GM18858 (cell line): ENCODE measurements around the gene ISOC2.
"Not testable (repeated sequence)": the region's sequence is repeated elsewhere in the genome, so short reads cannot be mapped to it uniquely, and the experiment has no call there.

Experiments
- ATAC-seq: cut with Tn5 transposase; IDR thresholded peaks from one replicate; pipeline ENCODE4 v1.9.1; 2021; ENCODE audit not compliant: unreplicated experiment

ISOC2 gene

DNA sequence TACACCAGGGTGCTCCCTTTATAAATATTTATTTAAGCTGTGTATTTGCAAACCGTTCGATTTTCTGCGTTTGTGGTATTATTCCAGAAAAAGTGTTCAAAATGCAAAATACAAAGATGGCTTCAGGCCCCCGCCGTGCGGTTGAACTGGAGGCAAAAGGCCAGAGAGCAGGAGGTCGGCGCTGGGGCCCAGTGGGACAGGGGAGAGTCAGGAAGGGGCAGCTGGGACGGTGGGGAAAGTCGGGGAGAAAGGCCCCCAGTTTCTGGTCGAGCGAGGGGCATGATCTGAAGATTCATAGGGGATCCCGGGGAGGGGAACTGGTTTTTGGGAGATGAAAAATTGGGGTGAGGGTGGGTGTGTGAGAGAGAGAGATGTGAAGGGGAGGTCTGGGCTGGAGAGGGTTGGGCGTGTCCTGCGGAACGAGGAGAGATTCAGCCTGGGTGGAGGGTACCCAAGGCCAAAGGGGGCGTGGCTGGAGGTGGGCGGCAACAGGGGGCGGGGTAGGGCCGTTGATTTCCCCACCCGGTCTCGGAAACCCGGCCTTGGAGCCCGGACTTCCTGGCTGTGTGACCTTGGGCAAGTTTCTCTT lies 678 bp downstream of the ISOC2 start:
- no peak for ATAC-seq

- no peak for ATAC-seq
Measured at GRCh38 chr19:55459950-55460657, 1.3 kb downstream of the ISOC2 start.

GRCh38 chr19:55459551-55459949 lies 1.9 kb downstream of the ISOC2 start:
- ATAC-seq, result no peak

- ATAC-seq, result no peak
Measured at GRCh38 chr19:55457683-55458457, 3.6 kb downstream of the ISOC2 start.

DNA sequence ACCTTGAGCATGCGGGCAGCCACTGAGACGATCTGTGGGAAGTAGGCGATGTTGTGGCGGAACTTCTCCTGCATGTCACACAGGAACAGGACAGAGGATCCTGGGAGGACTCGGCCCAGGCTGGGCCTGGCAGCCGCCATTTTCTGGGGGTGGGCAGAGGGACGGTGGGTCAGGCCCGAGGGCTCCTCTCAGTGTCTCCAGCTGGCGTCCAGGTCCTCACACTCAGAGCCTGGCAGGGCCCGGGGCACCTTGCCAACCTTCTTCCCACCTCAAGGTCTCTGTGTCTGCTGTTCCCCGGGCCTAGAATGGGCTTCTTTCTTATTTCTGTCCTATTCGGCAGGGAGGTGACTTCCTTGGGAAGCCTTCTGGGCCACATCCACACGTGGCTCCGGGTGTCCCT lies 5.1 kb downstream of the ISOC2 start:
- no peak for ATAC-seq

- ATAC-seq, result no peak
Measured at GRCh38 chr19:55455576-55456235, 5.7 kb downstream of the ISOC2 start.

DNA sequence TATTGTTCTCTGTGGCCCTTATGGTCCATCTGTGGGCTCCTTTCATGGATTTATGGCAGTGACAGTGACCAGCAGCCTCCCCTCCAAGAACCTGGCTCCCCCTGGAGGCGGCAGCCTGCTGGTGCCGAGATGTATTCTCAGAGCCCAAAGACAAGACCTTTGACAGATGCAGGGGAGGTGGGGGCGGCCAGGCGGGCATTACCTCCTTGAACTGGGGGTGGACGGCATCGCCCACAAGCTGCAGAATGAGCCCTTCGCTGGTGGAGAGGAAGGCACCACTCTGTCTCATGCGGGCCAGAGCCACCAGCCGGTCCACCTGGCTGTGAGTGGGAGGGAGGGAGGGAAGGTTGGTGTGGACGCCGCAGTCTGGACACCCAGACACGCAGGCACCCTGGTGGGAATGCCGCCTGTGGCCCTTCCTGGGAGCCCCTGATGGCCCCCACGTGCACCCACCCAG lies 6.6 kb downstream of the ISOC2 start:
- no peak for ATAC-seq

DNA sequence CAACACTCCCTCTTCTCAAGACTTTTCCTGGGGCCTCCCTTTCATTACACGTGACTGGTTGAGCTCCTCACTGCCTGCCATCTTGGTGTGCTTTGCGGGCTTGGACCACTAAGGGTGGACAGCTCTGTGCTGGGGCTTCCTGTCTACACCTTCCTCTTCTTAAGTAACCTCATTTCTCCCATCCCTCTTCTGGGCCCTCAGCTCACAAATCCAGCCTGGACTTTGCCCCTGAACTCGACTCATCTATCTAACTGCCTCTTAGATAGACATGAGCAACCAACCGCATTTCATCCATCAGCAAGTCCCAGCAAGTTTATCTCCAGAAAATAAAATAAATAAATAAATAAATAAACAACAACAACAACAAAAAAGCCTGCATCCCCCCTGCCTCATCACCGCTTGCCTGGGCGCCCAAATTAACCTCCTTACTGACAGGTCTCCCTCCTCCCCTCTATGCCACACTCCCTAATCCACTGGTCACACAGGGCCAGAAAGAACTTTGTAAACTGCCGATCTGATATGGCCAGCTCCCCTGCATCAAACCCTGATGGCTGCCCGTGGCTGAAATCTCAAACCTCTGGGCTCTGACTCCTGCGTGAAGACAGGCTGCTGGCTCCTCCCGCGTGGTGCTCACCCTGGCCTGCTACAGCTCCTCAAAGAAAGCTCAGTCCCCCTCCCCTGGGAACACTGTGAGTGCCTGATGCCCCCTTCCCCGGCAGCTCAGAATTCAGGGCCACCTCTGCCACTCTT lies 7.8 kb downstream of the ISOC2 start:
- no peak for ATAC-seq

DNA sequence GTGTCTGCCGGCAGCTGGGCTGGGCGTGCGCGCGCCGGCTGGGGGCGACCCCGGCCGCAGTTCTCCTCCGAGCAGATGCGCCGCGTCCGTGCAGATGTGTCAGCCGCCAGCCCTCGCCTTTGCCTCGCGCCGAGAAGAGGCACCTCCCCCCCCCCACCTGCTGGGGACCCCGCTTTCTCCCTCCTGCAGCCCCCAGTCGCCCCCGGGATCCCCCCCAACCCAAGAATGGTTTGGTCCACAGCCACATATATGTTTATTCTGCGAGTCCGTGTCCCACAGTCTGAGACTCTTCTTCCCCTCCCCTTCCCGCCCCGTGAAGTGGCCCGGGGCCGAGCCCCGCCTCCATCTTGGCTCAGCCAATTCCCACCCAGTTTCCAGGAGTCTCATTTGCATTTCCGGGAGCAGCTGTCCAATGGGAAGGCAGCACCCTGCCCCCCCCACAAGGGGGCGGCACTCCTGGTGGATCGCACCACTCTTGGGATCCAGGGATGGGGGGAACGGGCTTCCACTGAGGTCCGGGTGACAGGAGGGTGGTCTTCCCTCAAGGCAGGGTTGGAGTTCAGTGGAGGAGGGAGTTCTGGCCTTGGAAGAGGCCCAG lies 8.6 kb downstream of the ISOC2 start:
- ATAC-seq, result no peak

DNA sequence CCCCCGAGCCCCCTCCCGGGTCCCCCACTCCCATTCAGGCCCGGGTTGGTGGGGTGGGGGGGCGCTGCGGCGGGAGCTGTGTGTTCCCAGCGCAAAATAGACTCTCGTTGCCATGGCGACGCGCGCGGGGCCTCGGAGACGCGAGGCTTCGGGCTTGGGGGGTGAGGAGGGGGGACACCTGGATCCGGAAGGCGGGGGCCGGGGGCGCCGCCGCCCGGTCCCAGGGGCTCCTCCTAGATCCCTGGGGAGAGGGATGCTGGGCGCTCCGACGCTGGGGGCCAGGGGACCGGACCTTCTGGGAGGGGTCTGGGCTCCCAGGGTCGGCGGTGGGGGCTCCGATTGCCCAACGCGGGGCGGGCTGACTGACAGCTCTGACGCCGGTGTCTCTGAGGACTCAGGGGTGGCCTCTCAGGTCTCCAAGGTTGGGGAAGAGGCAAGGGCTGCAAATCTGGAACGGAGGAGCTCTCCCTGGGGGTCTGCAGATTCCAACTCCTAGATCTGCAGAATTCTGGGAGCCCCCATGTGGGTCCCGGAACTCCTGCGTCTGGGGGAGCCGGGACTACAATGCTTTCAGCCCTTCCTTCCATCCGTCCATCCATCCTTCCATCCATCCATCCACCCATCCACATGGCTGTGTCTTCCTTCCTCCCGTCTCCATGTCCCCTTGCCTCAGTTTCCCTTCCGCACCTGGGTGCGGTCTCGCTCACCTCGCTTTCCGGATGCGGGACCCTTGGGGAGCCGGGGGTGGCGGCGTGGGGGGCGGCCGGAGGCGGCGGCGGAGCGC lies 9.3 kb downstream of the ISOC2 start:
- ATAC-seq, result no peak

DNA sequence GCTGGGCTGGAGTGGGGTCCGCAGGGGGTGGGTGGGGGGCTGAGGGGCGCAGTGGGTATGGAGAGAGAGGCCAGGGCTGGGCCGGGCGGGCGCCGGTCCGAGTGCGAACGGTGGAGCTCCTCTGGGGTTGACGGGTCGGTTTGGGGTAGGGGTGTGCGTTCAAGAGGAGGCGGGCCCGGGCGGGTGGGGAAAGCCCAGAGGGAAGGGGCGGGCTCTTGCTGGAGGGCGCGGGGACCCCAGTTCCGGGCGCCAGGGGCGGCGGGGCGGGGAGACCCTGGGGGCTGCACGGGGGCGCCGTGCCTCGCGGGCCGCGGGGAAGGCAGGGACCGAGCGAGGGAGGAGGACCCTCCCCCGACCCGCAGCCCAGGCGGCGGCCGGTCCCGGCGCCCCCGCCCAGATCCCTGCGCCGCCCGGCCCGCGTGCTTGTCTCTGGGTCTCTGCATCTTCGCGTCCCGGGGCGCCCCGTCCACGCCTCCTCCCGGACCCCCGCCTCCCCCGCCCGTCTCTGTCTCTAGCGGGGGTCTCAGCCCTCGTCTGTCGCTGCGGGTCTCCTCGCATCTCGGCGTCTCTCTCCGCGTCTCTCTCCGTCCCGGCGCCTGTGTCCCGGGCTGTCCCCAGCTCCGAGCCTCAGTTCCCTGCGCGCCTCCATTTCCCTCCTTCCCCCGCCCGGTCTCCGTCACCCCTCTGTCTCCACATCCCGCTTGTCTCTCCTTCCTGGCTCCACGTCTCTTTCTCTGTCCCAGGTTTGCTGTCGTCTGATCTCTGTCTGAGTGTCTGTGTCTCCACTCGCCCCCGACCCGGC lies 10.1 kb downstream of the ISOC2 start:
- ATAC-seq, result no peak

- ATAC-seq, result no peak
Measured at GRCh38 chr19:55449469-55449868, 12.0 kb downstream of the ISOC2 start.

DNA sequence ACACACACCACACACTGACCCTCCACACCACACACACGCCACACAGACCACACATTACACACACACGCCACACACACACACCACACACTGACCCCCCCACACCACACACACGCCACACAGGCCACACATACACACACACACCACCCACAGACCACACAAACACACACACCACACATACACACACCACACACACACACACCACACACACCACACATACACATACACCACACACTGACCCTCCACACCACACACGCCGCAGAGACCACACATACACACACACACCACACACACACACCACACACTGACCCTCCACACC lies 13.3 kb downstream of the ISOC2 start:
- not testable (repeated sequence) for ATAC-seq

DNA sequence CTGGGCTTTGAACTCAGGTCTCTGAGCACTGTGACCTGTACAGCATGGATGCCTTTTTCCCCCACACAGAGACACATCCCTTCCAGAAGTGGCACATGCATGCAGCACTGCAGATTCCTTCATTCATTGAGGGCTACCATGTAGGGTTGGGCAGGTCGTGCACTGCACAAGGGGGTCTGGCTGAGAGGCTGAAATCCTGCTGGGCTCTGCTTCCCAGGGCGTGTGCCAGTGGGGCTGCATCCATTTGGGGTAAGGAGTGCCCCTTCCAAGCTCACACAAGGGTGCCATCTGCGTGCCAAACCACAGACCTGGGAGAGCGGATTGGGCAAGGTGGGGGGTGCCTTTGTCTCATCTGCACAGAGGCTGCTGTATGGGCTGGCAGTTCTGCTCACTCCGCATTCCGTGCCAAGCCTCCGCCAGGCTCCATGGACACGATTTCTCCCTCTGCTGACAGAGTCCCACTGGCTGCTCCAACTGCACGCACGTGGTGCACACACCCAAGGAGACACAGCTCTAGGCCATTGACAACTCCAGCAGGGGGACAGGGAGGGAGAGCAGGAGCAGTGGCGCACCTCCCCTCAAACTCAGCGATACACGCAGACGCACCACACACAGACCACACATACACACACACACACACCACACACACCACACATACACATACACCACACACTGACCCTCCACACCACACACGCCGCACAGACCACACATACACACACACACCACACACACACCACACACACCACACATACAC lies 13.8 kb downstream of the ISOC2 start:
- no peak for ATAC-seq

DNA sequence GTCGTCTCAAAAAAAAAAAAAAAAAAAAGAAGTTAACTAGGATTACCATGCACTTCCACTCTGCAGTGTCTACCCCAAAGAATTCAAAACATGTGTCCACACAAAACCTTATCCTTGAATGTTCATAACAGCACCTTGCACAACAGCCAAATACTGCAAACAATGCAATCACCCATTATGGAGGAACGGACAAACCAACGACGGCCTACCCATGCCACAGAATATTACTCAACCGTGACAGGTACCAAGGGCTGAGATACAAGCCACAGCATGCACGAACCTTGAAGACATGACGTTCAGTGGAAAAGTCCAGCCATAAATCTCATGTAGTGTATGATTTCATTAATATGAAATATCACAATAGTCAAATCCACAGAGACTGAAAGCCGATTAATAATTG lies 15.4 kb downstream of the ISOC2 start:
- no peak for ATAC-seq

DNA sequence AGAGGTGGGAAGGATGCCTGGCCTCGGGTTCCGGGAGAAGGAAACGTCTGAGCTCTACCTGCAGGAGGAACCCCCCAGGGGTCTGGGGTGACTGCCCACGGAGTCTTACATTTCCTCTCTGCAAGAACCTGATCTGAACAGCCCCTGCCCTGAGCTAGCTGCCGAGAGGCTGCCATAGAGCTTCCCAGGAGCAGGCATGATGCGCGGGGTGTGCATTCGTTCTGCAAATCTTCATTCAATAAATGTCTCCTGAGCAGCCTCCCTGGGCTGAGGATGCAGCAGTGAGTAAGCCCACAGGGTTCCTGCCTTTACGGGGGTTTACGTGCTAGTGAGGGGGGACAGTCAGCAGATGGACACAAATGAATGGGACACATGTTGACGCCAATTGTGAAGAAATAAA lies 16.8 kb downstream of the ISOC2 start:
- no peak for ATAC-seq

DNA sequence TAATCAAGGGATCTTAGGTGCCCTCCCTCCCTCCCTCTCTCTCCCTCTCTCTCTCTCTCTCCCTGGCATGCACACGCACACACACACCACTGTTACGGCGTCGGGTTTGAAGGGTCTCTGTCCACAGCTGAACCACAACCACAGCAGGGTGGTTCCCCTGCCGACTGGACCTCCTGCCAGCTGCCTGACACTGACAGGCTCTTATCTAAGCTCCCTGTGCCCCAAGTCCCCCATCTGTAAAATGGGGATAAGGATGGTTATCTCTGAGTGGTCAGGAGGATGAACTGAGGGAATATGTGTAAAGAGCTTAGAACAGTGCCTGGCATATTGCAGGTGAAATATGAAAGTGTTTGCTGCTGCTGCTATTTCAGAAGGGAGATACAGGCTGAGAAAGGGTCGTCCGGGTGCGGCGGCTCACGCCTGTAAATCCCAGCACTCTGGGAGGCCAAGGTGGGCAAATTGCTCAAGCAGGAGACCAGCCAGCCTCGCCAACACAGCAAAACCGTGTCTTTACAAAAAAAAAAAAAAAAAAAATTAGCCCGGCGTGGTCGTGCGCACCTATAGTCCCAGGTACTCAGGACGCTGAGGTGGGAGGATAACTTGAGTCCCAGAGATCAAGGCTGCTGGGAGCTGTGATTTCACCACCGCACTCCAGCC lies 17.5 kb downstream of the ISOC2 start:
- ATAC-seq, result no peak
